A549 treated with GW870086 at 1 μM for 4 hours (cell line): ENCODE measurements around the gene TBR1. TPM values are rescaled to one million over a fixed set of nuclear protein-coding genes. Genes with fewer than 3 reads are reported as not detected.

ENCODE experiments used
- total RNA-seq: library from RNA; stranded (reverse); fragments of 200-300 nt; extraction: Qiagen RNA extraction; gene quantifications from 5 replicates; pipeline ENCODE4 v1.2.3, GENCODE V29; 2022; ENCODE audit warnings: low read depth

TBR1 gene
- 0.02 to 0.06 TPM (median 0.04 TPM) in 4 of 5 replicates, not detected in the other for total RNA-seq

GRCh38 chr2:161415987-161416707 is at the start of gene TBR1:
Gene TBR1 (plus strand): TSS chr2:161416297. CDS start chr2:161416411, 114 bp downstream.

Other genes starting within 250 kb of the TBR1 start
- gene PSMD14, start 107.9 kb upstream of the TBR1 start, total RNA-seq = 97.3 to 119 TPM (median 104 TPM) in 5 replicates
- not detected in 5 replicates for gene SLC4A10, start 208.1 kb downstream of the TBR1 start, total RNA-seq